ENCODE measurements around the gene DLL4.

DNA sequence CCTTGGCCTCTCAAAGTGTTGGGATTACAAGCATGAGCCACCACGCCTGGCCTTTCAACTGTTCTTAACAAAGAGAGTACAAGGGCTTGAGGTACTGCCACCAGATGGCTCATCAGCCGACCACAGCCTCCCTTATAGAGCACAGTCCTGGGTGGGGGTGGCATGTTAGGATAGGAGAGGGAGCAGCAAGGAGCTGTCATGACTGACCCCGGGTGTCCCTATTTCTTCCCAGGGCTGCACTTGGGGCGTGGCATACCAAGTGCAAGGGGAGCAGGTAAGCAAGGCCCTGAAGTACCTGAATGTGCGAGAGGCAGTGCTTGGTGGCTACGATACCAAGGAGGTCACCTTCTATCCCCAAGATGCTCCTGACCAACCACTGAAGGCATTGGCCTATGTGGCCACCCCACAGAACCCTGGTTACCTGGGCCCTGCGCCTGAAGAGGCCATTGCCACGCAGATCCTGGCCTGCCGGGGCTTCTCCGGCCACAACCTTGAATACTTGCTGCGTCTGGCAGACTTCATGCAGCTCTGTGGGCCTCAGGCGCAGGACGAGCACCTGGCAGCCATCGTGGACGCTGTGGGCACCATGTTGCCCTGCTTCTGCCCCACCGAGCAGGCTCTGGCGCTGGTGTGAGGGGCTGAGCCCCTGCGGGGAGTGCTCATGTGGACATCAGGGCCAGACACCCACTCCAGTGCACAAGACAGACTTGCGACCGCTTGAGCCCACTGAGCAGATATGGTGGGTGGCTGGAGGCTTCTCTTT is 26.2 kb downstream of the DLL4 start:
- TF ChIP-seq, protein P1, sequence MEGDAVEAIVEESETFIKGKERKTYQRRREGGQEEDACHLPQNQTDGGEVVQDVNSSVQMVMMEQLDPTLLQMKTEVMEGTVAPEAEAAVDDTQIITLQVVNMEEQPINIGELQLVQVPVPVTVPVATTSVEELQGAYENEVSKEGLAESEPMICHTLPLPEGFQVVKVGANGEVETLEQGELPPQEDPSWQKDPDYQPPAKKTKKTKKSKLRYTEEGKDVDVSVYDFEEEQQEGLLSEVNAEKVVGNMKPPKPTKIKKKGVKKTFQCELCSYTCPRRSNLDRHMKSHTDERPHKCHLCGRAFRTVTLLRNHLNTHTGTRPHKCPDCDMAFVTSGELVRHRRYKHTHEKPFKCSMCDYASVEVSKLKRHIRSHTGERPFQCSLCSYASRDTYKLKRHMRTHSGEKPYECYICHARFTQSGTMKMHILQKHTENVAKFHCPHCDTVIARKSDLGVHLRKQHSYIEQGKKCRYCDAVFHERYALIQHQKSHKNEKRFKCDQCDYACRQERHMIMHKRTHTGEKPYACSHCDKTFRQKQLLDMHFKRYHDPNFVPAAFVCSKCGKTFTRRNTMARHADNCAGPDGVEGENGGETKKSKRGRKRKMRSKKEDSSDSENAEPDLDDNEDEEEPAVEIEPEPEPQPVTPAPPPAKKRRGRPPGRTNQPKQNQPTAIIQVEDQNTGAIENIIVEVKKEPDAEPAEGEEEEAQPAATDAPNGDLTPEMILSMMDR (IDR thresholded peaks at IDR 0.05) = no peak
- TF ChIP-seq POLR2A (IDR thresholded peaks at IDR 0.05) (no peak), EP300 (IDR thresholded peaks at IDR 0.05) (no peak)

Measured in ovary (tissue), 3 donors.